Measurements from ENCODE around the gene POU5F2.

POU5F2 gene

GRCh38 chr5:93741136-93741811 is at the start of gene POU5F2:
POU5F2 (minus strand) TSS chr5:93741600; CDS start chr5:93741563, 37 bp downstream.
- no peak for DNase-seq

- DNase-seq, result no peak
Observed at GRCh38 chr5:93790401-93790800, 49.0 kb upstream of the POU5F2 start.

- DNase-seq, result no peak
Observed at GRCh38 chr5:93789173-93790067, 48.0 kb upstream of the POU5F2 start.

GRCh38 chr5:93787598-93787997 is 46.2 kb upstream of the POU5F2 start:
- DNase-seq, result no peak

GRCh38 chr5:93785475-93785874 is 44.1 kb upstream of the POU5F2 start:
- no peak for DNase-seq

GRCh38 chr5:93782978-93783377 is 41.6 kb upstream of the POU5F2 start:
- DNase-seq, result no peak

GRCh38 chr5:93777620-93778019 is 36.2 kb upstream of the POU5F2 start:
- DNase-seq, result no peak

GRCh38 chr5:93756372-93756771 is 15.0 kb upstream of the POU5F2 start:
- no peak for DNase-seq

- DNase-seq, result no peak
Observed at GRCh38 chr5:93755716-93756115, 14.3 kb upstream of the POU5F2 start.

GRCh38 chr5:93748875-93749397 is 7.5 kb upstream of the POU5F2 start:
- no peak for DNase-seq

GRCh38 chr5:93746406-93747056 is 5.1 kb upstream of the POU5F2 start:
- no peak for DNase-seq

- no peak for DNase-seq
Observed at GRCh38 chr5:93736284-93736683, 5.1 kb downstream of the POU5F2 start.

- DNase-seq, result no peak
Observed at GRCh38 chr5:93735378-93735777, 6.0 kb downstream of the POU5F2 start.

GRCh38 chr5:93731987-93732386 is 9.4 kb downstream of the POU5F2 start:
- no peak for DNase-seq

GRCh38 chr5:93726595-93726994 is 14.8 kb downstream of the POU5F2 start:
- no peak for DNase-seq

GRCh38 chr5:93724791-93725190 is 16.6 kb downstream of the POU5F2 start:
- DNase-seq, result no peak

- no peak for DNase-seq
Observed at GRCh38 chr5:93723681-93724080, 17.7 kb downstream of the POU5F2 start.

GRCh38 chr5:93723005-93723404 is 18.4 kb downstream of the POU5F2 start:
- no peak for DNase-seq

- no peak for DNase-seq
Observed at GRCh38 chr5:93722588-93722987, 18.8 kb downstream of the POU5F2 start.

GRCh38 chr5:93721511-93721910 is 19.9 kb downstream of the POU5F2 start:
- DNase-seq, result no peak

- no peak for DNase-seq
Observed at GRCh38 chr5:93721071-93721470, 20.3 kb downstream of the POU5F2 start.

- no peak for DNase-seq
Observed at GRCh38 chr5:93717162-93717561, 24.2 kb downstream of the POU5F2 start.

- DNase-seq, result no peak
Observed at GRCh38 chr5:93716453-93716852, 24.9 kb downstream of the POU5F2 start.

- DNase-seq, result no peak
Observed at GRCh38 chr5:93715761-93716160, 25.6 kb downstream of the POU5F2 start.

Measured in NCI-H2107 (cell line).